NOMO-1 treated with dmso at 0.1 percent for 144 hours (cell line): ENCODE data around the gene IFNA6.
"Not testable (repeated sequence)": the region's sequence is repeated elsewhere in the genome, so short reads cannot be mapped to it uniquely, and the experiment has no call there.

Experiments
- DNase-seq: peaks from one replicate; lab custom pipeline; 2025; ENCODE audit not compliant: unreplicated experiment; lab: John Stamatoyannopoulos, UW

Gene IFNA6

DNA sequence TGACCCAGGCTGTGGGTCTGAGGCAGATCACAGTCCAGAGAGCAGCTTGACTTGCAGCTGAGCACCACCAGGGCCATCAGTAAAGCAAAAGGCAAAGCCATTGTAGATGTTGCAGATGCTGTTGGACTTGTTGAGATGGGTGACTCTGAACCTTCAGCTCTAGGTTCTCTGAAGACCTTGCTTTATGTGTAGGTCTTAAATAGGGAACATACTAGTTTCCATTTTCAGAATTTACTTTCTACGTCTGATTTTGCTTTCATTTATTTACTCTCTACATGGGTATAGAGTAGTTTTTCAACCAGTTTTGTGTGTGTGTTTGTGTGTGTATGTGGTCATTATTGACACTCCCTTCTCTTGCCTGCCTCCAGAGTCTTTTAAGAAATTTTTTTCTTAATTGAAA is at the start of gene IFNA6:
Gene IFNA6, minus strand, starts transcription at position 101 of the 400 bp plus-strand sequence. Its CDS starts 0 bp downstream, at position 101.
- no peak for DNase-seq

DNA sequence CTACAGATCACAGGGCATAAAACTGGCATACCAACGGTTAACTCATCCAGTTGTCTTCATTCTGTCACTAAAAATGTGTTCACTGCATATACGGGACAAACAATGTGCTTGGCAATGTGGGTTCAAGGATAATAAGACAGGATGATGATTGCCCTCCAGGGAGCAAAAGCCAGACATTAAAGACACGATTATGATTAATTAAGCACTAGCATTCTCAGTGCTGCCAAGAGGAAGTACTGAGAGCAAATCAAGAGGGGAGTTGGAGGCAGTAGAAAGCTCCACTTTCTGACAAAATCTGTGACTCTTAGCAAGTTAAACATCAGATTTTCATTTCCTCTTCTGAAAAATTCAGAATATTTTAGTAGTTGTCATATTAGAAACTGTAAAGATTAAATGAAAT is 49.3 kb upstream of the IFNA6 start:
- DNase-seq, result no peak

DNA sequence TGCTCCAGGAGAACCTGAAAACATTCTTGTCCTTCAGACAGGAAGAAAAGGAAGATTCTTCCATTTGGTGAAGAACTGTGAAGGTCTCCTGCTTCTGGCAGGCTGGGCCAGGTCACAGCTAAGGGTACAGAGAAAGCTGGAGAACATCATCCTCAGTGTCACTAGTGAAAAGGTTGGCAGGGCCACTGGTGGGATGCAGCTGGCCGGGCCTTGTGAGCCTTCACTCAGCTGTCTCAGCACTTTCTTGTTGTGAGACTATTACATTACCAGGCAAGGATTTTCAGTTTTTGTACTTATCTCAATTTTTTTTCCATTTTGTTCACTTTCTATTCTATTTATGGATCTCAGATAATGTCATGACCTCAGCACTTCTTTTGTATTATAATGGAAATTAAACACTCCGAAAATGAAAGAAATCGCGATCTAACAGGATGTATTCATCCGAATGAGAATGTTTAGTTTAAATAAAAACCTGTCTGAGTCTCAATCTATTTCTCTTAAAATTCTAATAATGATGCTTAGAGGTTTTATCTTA is 48.3 kb upstream of the IFNA6 start:
- no peak for DNase-seq

DNA sequence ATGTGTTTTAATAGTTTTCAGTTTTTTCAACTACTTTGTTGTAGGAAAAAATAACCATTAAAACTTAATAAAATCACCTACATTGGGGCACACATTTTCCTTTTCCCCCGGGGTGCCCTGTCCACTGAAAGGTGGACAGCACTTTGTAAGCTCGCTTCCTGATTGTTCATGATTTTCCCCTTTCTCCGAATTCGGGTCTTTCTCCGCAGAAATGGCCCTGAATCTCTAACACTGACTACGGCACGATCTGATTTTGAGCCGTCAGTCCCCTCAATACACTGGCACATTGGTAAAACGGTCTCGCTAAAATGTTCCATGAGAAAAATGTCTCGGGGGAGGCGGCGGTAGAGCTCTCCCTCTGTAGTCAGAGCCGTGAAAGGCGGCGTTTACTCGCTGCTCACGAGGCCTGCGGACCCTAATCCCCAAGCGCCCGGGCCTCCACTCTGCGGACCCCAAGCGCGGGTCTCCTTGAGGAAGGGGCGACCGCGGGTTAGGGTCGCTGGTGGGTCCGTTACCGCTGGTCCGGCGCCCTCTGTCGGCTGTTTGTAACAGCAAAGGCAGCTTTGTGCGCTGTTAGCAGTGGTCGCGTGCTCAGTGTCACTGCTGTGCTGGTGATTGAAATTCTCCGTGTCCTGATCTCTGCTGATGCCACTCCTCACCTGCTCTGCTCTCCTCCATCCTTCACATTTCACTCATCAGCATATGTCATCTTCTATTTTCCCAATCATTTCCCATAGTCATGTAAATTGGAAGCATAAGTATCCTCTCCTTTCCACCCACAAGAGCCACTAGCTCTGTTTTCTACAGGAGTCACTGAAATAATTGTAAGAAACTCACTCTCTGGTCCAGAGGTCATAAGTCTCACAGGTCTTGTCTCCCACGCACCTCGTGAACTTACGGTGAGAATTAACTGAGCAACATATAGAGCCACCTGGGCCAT is 45.4 kb upstream of the IFNA6 start:
- no peak for DNase-seq

DNA sequence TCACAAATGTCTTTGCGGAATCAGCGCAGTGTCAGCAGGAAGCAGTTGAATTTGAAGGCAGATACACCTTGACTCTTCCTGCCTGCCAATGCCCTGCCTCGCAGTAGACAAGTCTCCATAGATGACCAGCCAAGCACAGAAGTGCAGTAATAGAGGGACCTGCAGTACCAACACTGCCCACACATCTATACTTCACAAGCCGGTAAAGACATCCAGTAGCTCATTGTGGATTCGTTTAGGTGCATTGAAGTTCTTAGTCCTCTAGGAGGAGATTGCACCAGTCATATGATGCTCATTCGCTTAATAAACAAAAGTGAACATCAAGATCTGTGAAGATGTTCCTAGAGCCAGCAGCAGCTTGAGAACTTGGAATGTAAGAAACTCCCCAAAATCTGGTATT is 41.6 kb upstream of the IFNA6 start:
- no peak for DNase-seq

DNA sequence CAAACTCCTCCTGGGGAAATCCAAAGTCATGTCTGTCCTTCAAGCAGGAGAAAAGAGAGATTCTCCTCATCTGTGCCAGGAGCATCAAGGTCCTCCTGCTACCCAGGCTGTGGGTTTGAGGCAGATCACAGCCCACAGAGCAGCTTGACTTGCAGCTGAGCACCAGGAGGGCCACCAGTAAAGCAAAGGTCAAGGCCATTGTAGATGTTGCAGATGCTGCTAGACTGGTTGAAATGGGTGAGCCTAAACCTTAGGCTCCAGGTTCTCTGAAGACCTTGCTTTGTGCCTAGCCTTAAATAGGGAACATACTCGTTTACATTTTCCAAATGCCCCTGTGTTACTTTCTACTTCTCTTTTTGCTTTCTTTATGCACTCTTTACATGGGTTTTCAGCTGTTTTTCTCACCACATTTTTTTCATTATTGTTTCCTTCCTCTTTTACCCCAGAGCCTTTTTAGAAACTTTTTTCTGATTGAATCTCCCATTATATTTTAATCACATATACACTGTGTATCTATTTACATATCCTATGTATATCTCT is 34.5 kb upstream of the IFNA6 start, which contains the start of gene IFNA2:
Gene IFNA2, minus strand, starts transcription at position 268 of the 540 bp plus-strand sequence. Its CDS starts 69 bp downstream, at position 199.
- DNase-seq, result no peak

DNA sequence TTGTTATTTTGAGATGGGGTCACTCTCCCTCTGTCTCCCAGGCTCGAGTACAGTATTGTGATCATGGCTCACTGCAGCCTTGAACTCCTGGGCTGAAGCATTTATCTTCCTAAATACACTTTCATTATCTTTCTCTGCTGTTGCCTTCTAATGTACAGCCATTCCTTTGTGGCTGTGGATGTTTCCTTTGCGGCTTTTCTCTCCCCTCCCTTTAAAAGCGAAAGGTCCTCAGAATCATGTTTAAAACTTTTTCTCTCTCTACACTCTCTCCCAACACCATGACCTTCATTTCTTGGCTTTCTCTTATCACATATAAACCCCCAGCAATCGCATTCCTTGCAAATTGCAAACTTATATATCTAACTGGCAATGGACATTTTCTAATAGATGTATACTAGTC is 32.9 kb upstream of the IFNA6 start:
- DNase-seq, result no peak

DNA sequence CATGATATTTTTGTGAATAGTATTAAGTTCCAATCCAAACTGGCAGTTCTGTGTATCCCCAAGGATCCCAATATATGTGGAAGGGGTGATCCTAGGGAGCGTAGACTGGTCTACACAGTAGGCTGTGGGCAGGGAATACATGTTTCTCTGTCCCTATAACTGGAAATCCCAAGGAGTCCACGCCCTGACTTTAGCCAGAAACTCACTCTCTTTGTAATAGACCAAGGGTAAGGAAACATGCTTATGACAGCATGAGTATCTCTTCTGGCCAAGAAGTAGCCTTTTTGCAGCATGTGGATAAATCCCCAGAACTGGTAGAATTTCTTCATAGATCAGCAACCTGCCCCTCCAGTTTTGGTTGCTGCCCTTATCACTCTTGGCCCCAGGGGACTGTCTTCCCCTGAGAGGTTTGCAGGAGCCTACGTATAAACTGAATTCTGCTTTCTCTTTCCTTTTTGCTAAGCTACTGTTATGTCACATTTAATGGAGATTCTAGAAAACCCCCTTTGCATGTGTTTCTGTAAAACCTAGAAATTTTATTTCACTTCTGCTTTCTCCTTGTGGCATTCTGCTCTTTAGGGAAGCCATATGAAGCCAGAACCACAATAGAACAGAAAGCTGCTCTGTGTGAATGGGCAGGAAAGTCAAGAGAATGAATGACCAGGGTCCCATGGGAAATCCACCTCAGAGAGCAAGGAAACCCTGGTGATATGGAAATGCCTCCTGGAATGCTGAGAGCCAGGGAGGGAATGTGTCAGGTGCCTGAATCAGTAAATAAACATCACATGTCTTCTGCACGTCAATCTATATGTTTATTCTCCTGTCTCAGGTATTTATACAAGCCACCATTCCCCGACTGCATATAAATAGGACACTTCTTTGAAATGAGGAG is 31.0 kb upstream of the IFNA6 start:
- no peak for DNase-seq

DNA sequence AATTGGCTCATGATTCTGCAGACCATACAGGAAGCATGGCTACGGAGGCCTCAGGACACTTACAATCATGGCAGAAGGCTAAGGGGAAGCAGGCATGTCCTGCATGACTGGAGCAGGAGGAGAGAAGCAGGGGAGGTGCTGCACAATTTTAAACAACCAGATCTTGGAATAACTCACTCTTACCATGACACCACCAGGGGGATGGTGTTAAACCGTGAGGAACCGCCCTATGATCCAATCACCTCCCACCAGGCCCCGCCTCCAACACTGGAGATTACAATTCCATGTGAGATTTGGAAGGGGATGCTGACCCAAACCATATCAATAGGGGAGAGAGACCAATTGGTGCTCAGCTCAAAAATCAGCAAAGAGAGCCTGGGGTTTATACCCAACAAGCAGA is 20.8 kb upstream of the IFNA6 start:
- DNase-seq, result not testable (repeated sequence)

DNA sequence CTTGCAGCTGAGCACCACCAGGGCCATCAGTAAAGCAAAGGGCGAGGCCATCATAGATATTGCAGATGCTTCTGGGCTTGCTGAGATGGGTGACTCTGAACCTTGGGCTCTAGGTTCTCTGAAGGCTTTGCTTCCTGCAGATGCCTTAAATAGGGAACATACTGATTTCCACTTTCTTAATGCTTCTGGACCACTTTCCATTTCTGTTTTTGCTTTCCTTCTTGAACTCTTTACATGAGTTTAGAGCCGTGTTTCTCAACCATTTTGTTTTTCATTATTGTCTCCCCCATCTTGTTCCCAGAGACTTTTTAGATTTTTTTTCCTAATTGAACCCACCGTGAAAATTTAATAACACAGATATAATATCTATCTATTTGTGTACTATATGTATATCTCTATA is 17.3 kb upstream of the IFNA6 start, which contains the start of gene IFNA13:
Gene IFNA13, minus strand, starts transcription at position 101 of the 400 bp plus-strand sequence. Its CDS starts 47 bp downstream, at position 54.
- no peak for DNase-seq

DNA sequence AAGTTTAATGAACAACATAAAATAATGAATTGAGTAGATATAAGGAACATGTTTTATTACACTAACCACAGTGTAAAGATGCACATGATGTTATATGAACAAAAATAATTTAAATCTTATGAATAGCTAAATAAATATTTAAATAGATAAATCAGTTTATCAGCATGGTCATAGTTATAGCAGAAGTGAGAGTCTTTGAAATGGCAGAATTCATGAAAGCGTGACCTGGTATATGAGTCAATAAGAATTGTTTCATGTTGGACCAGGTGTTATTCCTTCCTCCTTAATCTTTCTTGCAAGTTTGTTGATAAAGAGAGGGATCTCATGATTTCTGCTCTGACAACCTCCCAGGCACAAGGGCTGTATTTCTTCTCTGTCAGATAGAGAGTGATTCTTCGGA is 16.5 kb upstream of the IFNA6 start:
- not testable (repeated sequence) for DNase-seq

DNA sequence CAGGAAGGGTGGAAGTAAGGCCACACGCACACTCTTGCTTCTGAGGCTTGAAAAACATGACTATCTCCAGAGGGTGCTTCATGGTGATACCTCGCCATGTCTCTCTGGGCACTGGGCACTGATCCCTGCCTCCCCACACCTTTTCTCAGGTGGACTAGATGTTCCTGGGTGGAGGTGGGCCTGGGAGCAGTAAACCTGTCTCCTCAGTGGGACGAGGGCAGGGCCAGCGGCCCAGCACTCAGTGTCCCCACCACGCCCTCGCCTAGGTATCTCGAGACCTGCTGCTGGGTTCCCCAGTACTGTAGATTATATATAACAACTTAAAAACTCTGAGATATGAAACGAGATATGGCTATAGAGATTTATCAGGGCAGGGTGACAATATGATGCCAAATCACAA is 11.6 kb upstream of the IFNA6 start:
- DNase-seq, result no peak

DNA sequence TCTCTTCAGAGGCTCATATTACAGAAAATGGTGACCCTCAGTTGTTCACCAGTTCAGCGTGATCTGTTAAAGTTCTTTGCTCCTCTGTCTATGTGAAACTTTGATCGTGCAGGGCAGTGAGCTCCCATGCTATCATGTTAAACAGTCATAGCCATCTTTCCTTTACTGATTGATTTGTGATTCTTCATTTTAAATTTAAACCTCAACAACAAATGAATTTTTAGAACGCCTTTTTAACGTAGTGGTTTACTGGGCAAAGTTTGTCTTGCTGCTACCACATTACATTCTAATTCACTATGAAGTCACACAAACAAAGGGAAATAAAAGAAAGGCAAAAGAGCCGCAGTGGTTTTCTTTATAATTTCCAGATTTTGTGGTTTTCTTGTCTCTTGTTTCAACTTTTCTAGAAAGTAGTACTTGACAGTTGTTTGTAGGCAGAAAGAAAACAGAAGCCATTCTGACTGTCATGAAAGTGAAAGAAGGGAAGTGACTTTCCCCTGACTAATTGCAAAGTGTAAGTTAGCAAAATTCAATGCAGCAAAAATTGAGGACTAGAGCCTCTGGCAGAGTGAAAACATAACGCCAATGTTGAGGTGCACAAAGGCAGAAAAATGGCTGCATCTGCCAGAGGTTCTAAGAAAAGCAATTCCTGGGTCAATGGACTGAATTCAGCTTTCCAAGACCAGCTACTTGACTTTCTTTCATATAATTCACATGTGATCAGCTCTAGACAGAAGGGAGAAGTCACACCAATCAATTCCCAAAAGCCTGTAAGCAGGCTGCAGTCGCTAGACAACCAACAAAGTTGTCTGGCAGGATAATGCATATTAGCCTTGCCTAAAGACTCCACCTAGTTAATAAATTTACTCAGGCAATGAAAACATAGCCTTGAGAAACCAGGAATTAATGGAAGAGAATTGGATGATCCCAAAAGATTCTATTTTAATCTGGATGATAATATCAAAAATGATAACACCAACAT is 7.1 kb upstream of the IFNA6 start:
- no peak for DNase-seq

DNA sequence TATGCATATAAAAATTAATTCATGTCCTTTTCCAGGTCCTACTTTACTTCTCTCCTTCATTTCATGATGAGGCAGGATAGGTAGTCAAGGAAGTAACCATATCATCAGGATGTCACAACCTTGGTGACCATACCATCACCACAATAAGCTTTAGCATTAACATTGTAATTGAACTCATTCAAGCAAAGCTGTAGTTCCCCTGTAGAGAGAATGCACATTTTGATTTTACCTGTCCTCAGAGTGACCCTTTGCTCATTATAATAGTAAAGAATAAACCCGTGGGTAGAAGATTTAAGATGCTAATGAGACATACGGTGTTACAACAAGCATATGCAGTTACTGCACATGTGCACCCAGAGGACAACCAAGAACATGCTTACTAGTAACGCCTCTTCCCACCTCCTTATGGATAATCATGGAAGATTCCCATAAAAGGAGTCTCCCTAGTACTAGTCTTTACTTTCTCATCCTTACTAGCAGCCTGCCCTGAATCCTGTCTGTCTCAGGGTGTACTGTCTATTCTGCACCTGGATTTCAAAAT is 2.2 kb downstream of the IFNA6 start:
- DNase-seq, result no peak

DNA sequence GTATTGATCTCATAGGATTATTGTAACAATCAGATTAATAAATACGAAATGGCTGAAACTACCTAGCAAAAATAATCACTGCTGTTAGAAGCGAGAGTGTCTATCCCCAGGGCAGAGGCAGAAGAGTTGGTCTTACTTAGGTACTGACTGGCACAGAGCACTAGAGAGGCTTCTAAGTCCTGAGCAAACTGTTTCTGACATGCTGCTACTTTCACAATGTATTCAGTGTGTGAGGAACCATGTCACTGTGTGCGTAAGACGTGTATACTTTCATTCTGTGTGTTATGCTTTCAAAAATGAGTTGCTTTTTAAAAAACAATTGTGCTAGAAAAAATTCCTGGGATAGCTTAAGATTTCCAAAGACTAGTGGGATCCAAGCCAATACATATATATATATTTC is 10.0 kb downstream of the IFNA6 start:
- no peak for DNase-seq

DNA sequence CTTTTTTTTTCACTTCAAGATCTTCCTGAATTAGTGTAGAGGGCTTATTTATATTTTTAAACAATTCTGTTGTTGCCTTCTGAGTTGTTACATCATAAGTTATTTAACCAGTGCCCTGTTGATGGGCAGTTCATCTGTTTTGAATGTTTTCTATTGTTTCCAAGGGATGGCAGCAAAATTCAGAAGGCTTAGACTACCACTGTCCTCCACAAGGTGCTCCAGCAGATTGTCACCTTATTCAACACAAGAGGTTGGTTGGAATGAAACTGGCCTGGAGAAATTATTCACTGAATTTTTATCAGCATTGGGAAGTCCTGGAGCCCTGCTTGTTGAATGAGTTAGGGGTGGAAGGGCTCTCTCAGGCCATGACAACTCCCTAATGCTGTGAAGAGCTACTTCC is 14.2 kb downstream of the IFNA6 start:
- no peak for DNase-seq

DNA sequence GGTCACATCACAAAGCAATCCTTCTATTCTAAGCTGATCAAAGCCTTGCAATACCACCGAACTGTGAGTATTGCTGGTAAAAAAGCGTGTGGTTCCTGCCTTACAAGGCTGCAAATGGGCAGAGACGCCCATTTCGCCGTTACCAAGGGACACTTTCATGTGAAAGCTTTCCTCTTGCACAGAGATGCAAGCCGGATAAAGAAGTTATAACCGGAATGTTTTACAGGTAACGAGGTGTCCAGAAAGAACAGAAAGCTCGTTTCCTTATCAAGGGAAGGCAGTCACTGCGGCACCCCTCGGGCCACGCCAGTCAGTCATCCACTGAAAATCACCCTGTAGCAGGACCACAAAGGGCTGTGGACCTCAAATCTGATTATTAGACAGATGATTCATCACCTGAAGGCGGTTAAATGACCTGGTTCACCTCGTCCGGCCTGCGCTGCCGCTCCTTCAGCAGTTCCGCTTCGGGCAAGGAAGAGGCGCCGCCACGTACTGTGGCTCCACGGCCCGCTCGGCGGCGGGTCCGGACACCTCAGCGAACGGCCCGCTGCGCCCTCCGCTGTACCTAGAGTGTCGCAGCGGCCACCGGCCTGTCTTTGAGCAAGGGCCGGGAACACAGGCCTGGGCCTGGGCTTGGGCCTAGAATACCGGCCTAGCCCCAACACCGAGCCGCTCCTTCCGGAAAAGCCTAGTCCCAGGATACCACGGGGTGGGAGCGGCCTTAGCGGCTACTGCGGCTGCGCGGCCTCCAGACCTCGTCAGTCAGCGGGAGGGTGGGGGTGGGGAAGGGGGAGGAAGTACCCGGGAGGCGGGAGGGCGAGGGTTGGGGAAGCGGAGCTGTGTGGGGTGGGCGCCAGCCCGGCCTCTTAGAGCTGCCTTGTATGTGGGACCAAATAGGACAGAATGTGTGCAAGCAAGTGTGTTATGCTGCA is 15.7 kb downstream of the IFNA6 start, which contains the start of gene KLHL9:
Gene KLHL9, minus strand, starts transcription at position 704 of the 932 bp plus-strand sequence. Its CDS starts 545 bp downstream, at position 159.
- no peak for DNase-seq

DNA sequence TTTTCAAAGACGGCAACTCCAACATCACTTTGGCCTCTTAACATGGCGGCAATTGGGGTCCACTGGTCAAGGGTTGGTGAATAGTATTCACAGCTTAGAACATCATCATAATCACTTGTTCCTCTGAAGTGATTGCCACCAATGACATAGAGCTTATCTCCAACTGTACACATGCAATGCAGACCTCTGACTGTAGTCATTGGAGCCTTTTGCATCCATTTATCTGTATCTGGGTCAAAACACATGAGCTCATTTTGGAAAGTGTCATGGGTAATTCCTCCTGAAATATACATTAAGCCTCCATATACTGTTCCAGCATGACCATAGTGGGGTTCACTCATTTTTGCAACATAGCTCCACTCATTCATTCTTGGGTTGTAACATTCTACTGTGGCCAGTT is 17.5 kb downstream of the IFNA6 start:
- no peak for DNase-seq
